T-cell (primary cell): ENCODE measurements around the gene LGALS3BP. TPM values are rescaled to one million over a fixed set of nuclear protein-coding genes. Genes with fewer than 3 reads are reported as not detected.
A peak's percentile ranks its signal among the peaks of the same experiment; 100 is the strongest.

Experiments used
- ATAC-seq, 4 experiments: fragments of 200-7000 bp in 3 of 4; fragments of 150-1000 bp in 1 of 4; cut with Tn5 transposase; replicated peaks in 1 of 4; 1 replicate in 3 of 4; 2 replicates in 1 of 4; pipeline ENCODE4 v1.10.0; 2021; ENCODE audit warnings: moderate library complexity in 3 of 4, mild to moderate bottlenecking in 2 of 4, moderate number of reproducible peaks in 1 of 4
- CTCF ChIA-PET, 2 donors: fragments of 300-600 bp; sonication (Branson Sonifier 250); formaldehyde crosslinking; loops; one replicate each; lab custom pipeline; 2022; ENCODE audit warnings: antibody characterized with exemption in 2 of 2; lab: Charles Lee
- POLR2A ChIA-PET, 2 donors: fragments of 300-600 bp; sonication (Branson Sonifier 250); formaldehyde crosslinking; loops; one replicate each; lab custom pipeline; 2022; ENCODE audit warnings: antibody characterized with exemption in 2 of 2; lab: Charles Lee
- DNase-seq, 35 experiments: peaks; one replicate each; pipeline versions ENCODE4 v3.0.0 to v3.0.0-alpha.2; 2013 to 2023
- H3K27ac ChIP-seq: one replicate; pipeline ENCODE4 v1.5.1; 2013; ENCODE audit warnings: low read length
- H3K27me3 ChIP-seq, 2 experiments: replicated peaks in 1 of 2; 1 replicate in 1 of 2; 2 replicates in 1 of 2; pipeline versions ENCODE4 v1.6.1 to v1.7.0; 2013; ENCODE audit warnings: low read length in 1 of 2, mixed read lengths in 1 of 2; ENCODE audit not compliant: control insufficient read depth in 2 of 2, insufficient read depth in 2 of 2; ENCODE audit errors: extremely low read depth in 1 of 2
- H3K36me3 ChIP-seq, 2 donors: 1 replicate in 1 of 2; 2 replicates in 1 of 2; pipeline versions ENCODE4 v1.6.1 to v1.7.0; 2013; ENCODE audit warnings: low read length in 1 of 2; ENCODE audit not compliant: control insufficient read depth in 2 of 2, insufficient read depth in 1 of 2; ENCODE audit errors: extremely low read depth in 1 of 2
- H3K4me1 ChIP-seq, 2 experiments: 1 replicate in 1 of 2; 2 replicates in 1 of 2; pipeline versions ENCODE4 v1.6.1 to v1.7.0; 2013; ENCODE audit warnings: low read length in 2 of 2, mixed read lengths in 1 of 2; ENCODE audit not compliant: insufficient read depth in 2 of 2, control insufficient read depth in 1 of 2; ENCODE audit errors: extremely low read depth in 1 of 2
- H3K4me3 ChIP-seq, 2 donors: 1 replicate in 1 of 2; 2 replicates in 1 of 2; pipeline versions ENCODE4 v1.5.1 to v1.7.0; 2013; ENCODE audit warnings: mild to moderate bottlenecking in 2 of 2, low read length in 1 of 2, moderate library complexity in 1 of 2; ENCODE audit not compliant: control insufficient read depth in 1 of 2; ENCODE audit errors: extremely low read depth in 1 of 2
- H3K9me3 ChIP-seq: 2 replicates; pipeline ENCODE4 v1.7.0; 2013
- H3K27ac Mint-ChIP-seq, 2 donors: one replicate each; pipeline ENCODE4 v1.8.0; 2020 to 2021; ENCODE audit warnings: mild to moderate bottlenecking in 2 of 2, mixed read lengths in 2 of 2
- H3K27me3 Mint-ChIP-seq, 2 donors: one replicate each; pipeline ENCODE4 v1.8.0; 2021 to 2022; ENCODE audit warnings: mixed read lengths in 2 of 2
- H3K36me3 Mint-ChIP-seq: one replicate; pipeline ENCODE4 v1.8.0; 2021; ENCODE audit warnings: mixed read lengths
- H3K4me1 Mint-ChIP-seq, 3 donors: one replicate each; pipeline ENCODE4 v1.8.0; 2020 to 2022; ENCODE audit warnings: mixed read lengths in 3 of 3, mild to moderate bottlenecking in 1 of 3
- H3K4me3 Mint-ChIP-seq, 3 donors: one replicate each; pipeline ENCODE4 v1.8.0; 2020 to 2022; ENCODE audit warnings: mild to moderate bottlenecking in 3 of 3, mixed read lengths in 3 of 3, moderate library complexity in 3 of 3
- H3K9me3 Mint-ChIP-seq, 3 donors: one replicate each; pipeline ENCODE4 v1.8.0; 2020 to 2022; ENCODE audit warnings: mixed read lengths in 3 of 3
- WGBS: methylation state at CpG from one replicate; pipeline ENCODE4 v1.1.5; 2013; ENCODE audit warnings: missing lambda C conversion rate; ENCODE audit not compliant: insufficient coverage; 5-methylcytosine and 5-hydroxymethylcytosine counted together
- total RNA-seq, 35 experiments: library from RNA in 6 of 35; stranded (reverse) in 6 of 35; fragments of 120-200 nt in 1 of 35; gene quantifications; one replicate each; pipeline versions ENCODE4 v1.2.1 to v1.2.4 and lab custom pipeline; 2013 to 2026

The LGALS3BP gene, protein sequence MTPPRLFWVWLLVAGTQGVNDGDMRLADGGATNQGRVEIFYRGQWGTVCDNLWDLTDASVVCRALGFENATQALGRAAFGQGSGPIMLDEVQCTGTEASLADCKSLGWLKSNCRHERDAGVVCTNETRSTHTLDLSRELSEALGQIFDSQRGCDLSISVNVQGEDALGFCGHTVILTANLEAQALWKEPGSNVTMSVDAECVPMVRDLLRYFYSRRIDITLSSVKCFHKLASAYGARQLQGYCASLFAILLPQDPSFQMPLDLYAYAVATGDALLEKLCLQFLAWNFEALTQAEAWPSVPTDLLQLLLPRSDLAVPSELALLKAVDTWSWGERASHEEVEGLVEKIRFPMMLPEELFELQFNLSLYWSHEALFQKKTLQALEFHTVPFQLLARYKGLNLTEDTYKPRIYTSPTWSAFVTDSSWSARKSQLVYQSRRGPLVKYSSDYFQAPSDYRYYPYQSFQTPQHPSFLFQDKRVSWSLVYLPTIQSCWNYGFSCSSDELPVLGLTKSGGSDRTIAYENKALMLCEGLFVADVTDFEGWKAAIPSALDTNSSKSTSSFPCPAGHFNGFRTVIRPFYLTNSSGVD
- total RNA-seq (10 to 100 TPM; 28.2 to 80.7 (median 51.6) TPM), total RNA-seq (lab: John Stamatoyannopoulos, UW) (14.9 to 142 (median 41.9) reads per million in 29 experiments)
- 60.0 TPM for total RNA-seq (2013)

- Mint-ChIP-seq H3K27me3 (no peaks in the 10 kb centered on the region), H3K9me3 (no peaks in the 10 kb centered on the region), H3K36me3 (no peaks in the 10 kb centered on the region), H3K27ac (peak within 1 kb of the TSS; percentile 88 to 91), H3K4me1 (peaks cover 15 to 31% (median 31%) of the 10 kb centered on the region in 3 donors), H3K4me3 (peak within 1 kb of the TSS; percentile 74 to 81 (median 80))
- CTCF ChIA-PET: no interaction called here
- Histone ChIP-seq H3K27ac (peak within 1 kb of the TSS; percentile 72), H3K4me1 (peaks cover 2 to 48% of the 10 kb centered on the region in 2 experiments), H3K27me3 (peaks cover 0 to 23% of the 10 kb centered on the region in 2 experiments), H3K9me3 (no peaks in the 10 kb centered on the region), H3K36me3 (no peaks in the 10 kb centered on the region), H3K4me3 (peak within 1 kb of the TSS; percentile 58)
- WGBS: 56% methylated on average over 16 of the region's 16 CpGs
- ATAC-seq: peak; percentile 79 to 90 (median 84)
- DNase-seq: peak in 24 of 35 experiments; percentile 4 to 59 (median 22)
- POLR2A ChIA-PET: interaction anchor here in 1 of 2 donors (0.6 kb wide), 1 partner anchor 888 kb away, joined by 3 read pairs; no protein-coding TSS in a partner anchor
These were observed at the start of gene LGALS3BP for GRCh38 chr17:78979780-78980623. TSS of gene LGALS3BP (minus strand) at chr17:78979923. CDS start at chr17:78977191, 2,732 bp downstream.

DNA sequence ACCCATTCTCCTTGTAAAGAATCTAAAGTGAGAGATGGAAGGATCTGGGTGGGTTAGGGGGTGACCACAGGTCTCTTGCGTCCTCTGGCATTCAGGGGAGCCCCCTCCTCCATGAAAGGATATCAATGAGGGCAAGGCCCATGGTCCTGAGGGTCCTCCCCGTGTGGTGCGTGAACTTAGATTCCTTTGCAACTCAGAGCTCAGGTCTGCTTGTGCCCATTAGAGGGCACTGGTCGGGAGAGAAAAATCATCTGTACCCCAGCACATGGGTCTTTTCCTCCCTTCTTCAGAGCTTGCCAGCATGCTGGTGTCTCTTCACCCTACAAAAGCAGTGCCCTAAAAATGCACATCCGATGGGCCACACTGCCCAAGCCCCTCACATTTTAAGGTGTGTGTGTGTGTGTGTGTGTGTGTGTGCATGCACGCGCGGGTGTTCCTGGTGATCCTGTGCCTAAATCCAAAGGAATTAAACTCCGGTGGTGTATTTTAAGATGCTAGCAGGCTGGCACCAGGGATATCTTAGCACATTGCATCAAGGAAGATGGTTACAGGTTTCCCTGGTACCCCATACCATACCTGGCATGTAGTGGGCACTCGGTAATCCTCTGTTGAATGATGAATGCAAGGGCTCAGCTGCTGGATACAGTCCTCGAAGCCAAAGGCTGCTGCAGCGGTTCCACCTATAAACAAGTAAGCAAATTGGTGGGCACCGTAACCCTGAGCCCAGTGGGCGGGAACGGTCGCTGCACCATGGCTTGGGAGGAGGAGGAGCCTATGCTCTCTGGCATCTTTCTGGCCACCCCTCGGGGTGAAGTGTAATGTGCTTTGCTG, 49.0 kb upstream of the LGALS3BP start:
- no peak overlapping the region for H3K27ac ChIP-seq
- peaks cover 0 to 14% of the 10 kb centered on the region in 2 experiments for H3K4me1 ChIP-seq
- H3K4me3 ChIP-seq: no peak overlapping the region
- no peak for DNase-seq
- H3K4me1 Mint-ChIP-seq: peaks cover 6 to 11% (median 8%) of the 10 kb centered on the region in 3 donors
- no peak overlapping the region for H3K4me3 Mint-ChIP-seq
- peaks cover 22 to 66% of the 10 kb centered on the region in 2 donors for H3K27me3 Mint-ChIP-seq
- 77% methylated on average over 10 of the region's 17 CpGs for WGBS
- no peaks in the 10 kb centered on the region for H3K36me3 ChIP-seq
- no peaks in the 10 kb centered on the region for H3K36me3 Mint-ChIP-seq
- ChIA-PET POLR2A (no interaction called here), CTCF (no interaction called here)
- H3K9me3 ChIP-seq: no peaks in the 10 kb centered on the region
- H3K9me3 Mint-ChIP-seq: no peaks in the 10 kb centered on the region
- ATAC-seq: no peak
- H3K27me3 ChIP-seq: peaks cover 0 to 75% of the 10 kb centered on the region in 2 experiments
- H3K27ac Mint-ChIP-seq: no peak overlapping the region

DNA sequence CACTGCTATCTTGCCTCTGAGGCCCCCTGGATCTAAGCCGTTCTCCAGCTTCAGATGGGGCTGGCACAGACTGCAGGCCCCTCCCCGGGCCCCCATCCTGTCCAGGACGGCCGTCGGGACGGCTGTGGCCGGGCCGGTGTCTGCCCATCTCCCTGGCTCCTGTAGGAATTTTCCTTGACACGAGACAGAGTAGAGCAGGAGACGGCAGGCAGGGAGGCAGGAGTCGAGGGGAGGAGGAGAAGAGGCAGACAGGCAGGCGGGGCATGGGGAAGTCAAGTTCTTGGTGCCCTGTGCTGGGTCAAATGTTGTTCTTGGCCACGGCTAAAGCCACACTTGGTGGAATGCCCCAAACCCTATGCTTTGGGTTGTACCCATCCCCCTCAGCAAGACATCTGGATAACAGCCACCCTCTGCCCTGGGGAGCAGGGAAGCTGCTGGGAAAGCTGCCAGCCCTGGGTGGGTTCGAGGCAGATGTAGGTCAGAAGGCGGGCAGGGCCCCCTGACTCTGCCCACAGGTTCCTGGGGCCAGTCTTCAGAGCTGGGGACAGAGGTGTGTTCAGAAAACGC, 48.3 kb upstream of the LGALS3BP start:
- peaks cover 0 to 79% of the 10 kb centered on the region in 2 experiments for H3K27me3 ChIP-seq
- no peak for ATAC-seq
- H3K4me3 ChIP-seq: no peak overlapping the region
- peaks cover 0 to 18% of the 10 kb centered on the region in 2 experiments for H3K4me1 ChIP-seq
- Mint-ChIP-seq H3K36me3 (no peaks in the 10 kb centered on the region), H3K9me3 (no peaks in the 10 kb centered on the region), H3K27ac (no peak overlapping the region), H3K4me1 (peaks cover 6 to 13% (median 8%) of the 10 kb centered on the region in 3 donors), H3K4me3 (no peak overlapping the region), H3K27me3 (peaks cover 22 to 69% of the 10 kb centered on the region in 2 donors)
- no peak overlapping the region for H3K27ac ChIP-seq
- DNase-seq: no peak
- CTCF ChIA-PET: no interaction called here
- POLR2A ChIA-PET: no interaction called here
- 58% methylated on average over 11 of the region's 16 CpGs for WGBS
- no peaks in the 10 kb centered on the region for H3K9me3 ChIP-seq
- no peaks in the 10 kb centered on the region for H3K36me3 ChIP-seq

DNA sequence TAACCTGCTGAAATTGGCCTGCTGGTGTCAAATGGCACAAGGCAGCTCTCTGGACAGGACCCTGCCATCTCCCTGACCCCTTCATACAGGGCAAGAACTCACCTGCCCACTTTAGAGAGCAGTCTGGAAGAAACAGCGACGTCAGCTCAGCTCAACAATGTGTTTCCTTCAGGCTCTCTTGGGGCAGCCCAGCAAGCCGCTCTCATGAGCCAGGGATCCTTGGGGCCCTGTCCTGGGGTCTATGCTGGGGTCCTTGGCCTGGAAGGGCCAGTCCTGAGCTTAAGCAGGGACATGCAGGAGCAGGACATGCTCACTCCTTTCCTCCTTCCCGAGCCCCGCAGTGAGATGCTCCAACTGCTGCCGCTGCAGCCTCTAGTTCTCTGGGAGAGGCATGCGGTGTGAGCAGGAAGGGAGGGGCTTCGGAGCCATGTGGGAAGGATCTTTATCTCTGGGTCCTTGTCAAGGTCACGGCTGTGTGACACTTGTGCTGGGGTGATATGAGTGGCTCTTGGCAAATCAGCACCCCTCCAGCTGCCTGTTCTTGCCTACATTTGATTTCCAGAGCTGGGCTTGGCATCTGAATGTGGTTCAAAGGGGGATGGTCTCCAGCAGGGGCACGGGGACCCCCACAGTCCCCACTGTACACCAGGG, 47.7 kb upstream of the LGALS3BP start:
- no peak for DNase-seq
- peaks cover 20 to 67% of the 10 kb centered on the region in 2 donors for H3K27me3 Mint-ChIP-seq
- H3K36me3 ChIP-seq: no peaks in the 10 kb centered on the region
- H3K4me1 Mint-ChIP-seq: peaks cover 6 to 13% (median 8%) of the 10 kb centered on the region in 3 donors
- no peaks in the 10 kb centered on the region for H3K9me3 Mint-ChIP-seq
- no peak overlapping the region for H3K4me3 Mint-ChIP-seq
- ATAC-seq: no peak
- H3K4me3 ChIP-seq: no peak overlapping the region
- peaks cover 0 to 75% of the 10 kb centered on the region in 2 experiments for H3K27me3 ChIP-seq
- ChIA-PET POLR2A (no interaction called here), CTCF (no interaction called here)
- no peak overlapping the region for H3K27ac Mint-ChIP-seq
- H3K36me3 Mint-ChIP-seq: no peaks in the 10 kb centered on the region
- H3K27ac ChIP-seq: no peak overlapping the region
- H3K9me3 ChIP-seq: no peaks in the 10 kb centered on the region
- H3K4me1 ChIP-seq: peaks cover 0 to 18% of the 10 kb centered on the region in 2 experiments
- WGBS: 81% methylated on average over 4 of the region's 10 CpGs

- DNase-seq: no peak
- H3K4me1 Mint-ChIP-seq: peaks cover 6 to 13% (median 8%) of the 10 kb centered on the region in 3 donors
- 74% methylated on average over 13 of the region's 16 CpGs for WGBS
- no peak overlapping the region for H3K27ac Mint-ChIP-seq
- peaks cover 14 to 60% of the 10 kb centered on the region in 2 donors for H3K27me3 Mint-ChIP-seq
- Histone ChIP-seq H3K36me3 (no peaks in the 10 kb centered on the region), H3K9me3 (no peaks in the 10 kb centered on the region), H3K4me1 (peaks cover 0 to 18% of the 10 kb centered on the region in 2 experiments), H3K4me3 (no peak overlapping the region), H3K27ac (no peak overlapping the region), H3K27me3 (peaks cover 0 to 67% of the 10 kb centered on the region in 2 experiments)
- POLR2A ChIA-PET: no interaction called here
- H3K36me3 Mint-ChIP-seq: no peaks in the 10 kb centered on the region
- H3K4me3 Mint-ChIP-seq: no peak overlapping the region
- H3K9me3 Mint-ChIP-seq: no peaks in the 10 kb centered on the region
- CTCF ChIA-PET: no interaction called here
- no peak for ATAC-seq
These were observed 46.9 kb upstream of the LGALS3BP start for GRCh38 chr17:79026376-79027273.
